Hepatocyte (in vitro differentiated cells): ENCODE results near the gene TEX11. TPM values are rescaled to one million over a fixed set of nuclear protein-coding genes. Genes with fewer than 3 reads are reported as not detected.

Experiments
- DNase-seq: peaks from one replicate; pipeline ENCODE4 v3.0.0-alpha.2; 2016; ENCODE audit warnings: low spot score
- H2AFZ ChIP-seq: fragments of 200-600 bp; sonication (generic); 2 replicates; pipeline ENCODE4 v1.6.0; 2016; ENCODE audit warnings: antibody characterized with exemption, mild to moderate bottlenecking
- H3K27ac ChIP-seq: fragments of 200-600 bp; sonication (generic); 2 replicates; pipeline ENCODE4 v1.5.1; 2016; ENCODE audit warnings: mild to moderate bottlenecking
- H3K27me3 ChIP-seq: fragments of 200-600 bp; sonication (generic); 2 replicates; pipeline ENCODE4 v1.6.1; 2016
- H3K36me3 ChIP-seq: fragments of 200-600 bp; sonication (generic); replicated peaks from 2 replicates; pipeline ENCODE4 v1.5.1; 2016; ENCODE audit warnings: low read depth; ENCODE audit not compliant: insufficient read depth
- H3K4me1 ChIP-seq: fragments of 200-600 bp; sonication (generic); 2 replicates; pipeline ENCODE4 v1.5.1; 2016; ENCODE audit warnings: mild to moderate bottlenecking, moderate library complexity; ENCODE audit not compliant: insufficient read depth
- H3K4me2 ChIP-seq: fragments of 200-600 bp; sonication (generic); 2 replicates; pipeline ENCODE4 v1.6.0; 2016
- H3K4me3 ChIP-seq: fragments of 200-600 bp; sonication (generic); 2 replicates; pipeline ENCODE4 v1.5.1; 2016; ENCODE audit warnings: mild to moderate bottlenecking
- H3K79me2 ChIP-seq: fragments of 200-600 bp; sonication (generic); 2 replicates; pipeline ENCODE4 v1.6.0; 2017; ENCODE audit warnings: mild to moderate bottlenecking
- H3K9me2 ChIP-seq: fragments of 200-600 bp; sonication (generic); replicated peaks from 2 replicates; pipeline ENCODE4 v1.6.0; 2017; ENCODE audit warnings: mild to moderate bottlenecking; ENCODE audit not compliant: insufficient read depth
- H3K9me3 ChIP-seq: fragments of 200-600 bp; sonication (generic); 2 replicates; pipeline ENCODE4 v1.5.1; 2016; ENCODE audit warnings: low read depth, mild to moderate bottlenecking
- H4K20me1 ChIP-seq: fragments of 200-600 bp; sonication (generic); 2 replicates; pipeline ENCODE4 v1.6.0; 2016; ENCODE audit warnings: mild to moderate bottlenecking; ENCODE audit not compliant: insufficient read depth, poor library complexity, severe bottlenecking
- CTCF ChIP-seq: fragments of 200-600 bp; sonication (generic); IDR thresholded peaks from 2 replicates; pipeline ENCODE4 v1.5.1; 2016; ENCODE audit warnings: antibody characterized with exemption, mild to moderate bottlenecking; ENCODE audit not compliant: poor library complexity
- EZH2 ChIP-seq: fragments of 200-600 bp; sonication (generic); IDR thresholded peaks from 2 replicates; pipeline ENCODE4 v1.6.1; 2016; ENCODE audit warnings: antibody characterized with exemption, mild to moderate bottlenecking, borderline replicate concordance
- EZH2phosphoT487 ChIP-seq: fragments of 200-600 bp; sonication (generic); IDR thresholded peaks from one replicate; pipeline ENCODE4 v1.6.1; 2018; ENCODE audit warnings: antibody characterized with exemption, mild to moderate bottlenecking, low read depth, moderate library complexity; ENCODE audit not compliant: unreplicated experiment, severe bottlenecking
- WGBS: methylation state at CpG from one replicate; pipeline ENCODE4 v1.1.6; 2016; ENCODE audit warnings: low lambda C conversion rate; ENCODE audit errors: missing lambda C conversion rate; 5-methylcytosine and 5-hydroxymethylcytosine counted together
- polyA plus RNA-seq: library from polyadenylated mRNA; unstranded; fragments of >200 nt; fragmentation: Nextera tagmentation; extraction: Ambion mirVana; gene quantifications from 2 replicates; pipeline ENCODE4 v1.2.1, GENCODE V29; 2016
- total RNA-seq: library from RNA; depleted of rRNA; stranded (reverse); fragments of >200 nt; gene quantifications from 2 replicates; pipeline ENCODE4 v1.2.3, GENCODE V29; 2014

TEX11 gene
- total and polyA plus RNA-seq, 2 experiments from 2014 or later, result 0.20 TPM; not detected in 1

DNA sequence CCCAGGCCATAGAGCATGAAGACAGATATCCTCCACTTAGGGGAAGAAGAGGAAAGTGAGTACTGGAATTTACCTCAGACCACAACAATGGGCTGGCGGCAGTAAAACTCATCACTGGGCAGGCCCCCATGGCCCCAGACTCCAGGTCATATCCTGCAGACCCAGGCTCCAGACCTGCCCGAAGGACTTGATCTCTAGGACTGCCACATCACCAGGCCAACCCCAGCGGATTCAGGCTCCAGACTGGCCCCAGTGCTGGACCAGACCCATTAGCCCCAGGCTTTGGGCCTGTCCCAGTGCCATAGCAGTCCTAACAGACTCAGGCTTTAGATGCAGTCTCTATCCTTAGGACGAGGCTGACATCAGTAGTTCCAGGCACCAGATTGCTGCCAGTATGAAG is 273.3 kb downstream of the TEX11 start:
- no peak for TF ChIP-seq EZH2
- TF ChIP-seq CTCF, result no peak
- no peak for TF ChIP-seq EZH2phosphoT487
- H3K27me3 ChIP-seq, result no peaks in the 10 kb centered on the region
- H3K4me2 ChIP-seq, result no peak overlapping the region
- H3K27ac ChIP-seq, result no peak overlapping the region
- H3K9me3 ChIP-seq, result no peaks in the 10 kb centered on the region
- DNase-seq, result no peak
- H3K4me1 ChIP-seq, result no peaks in the 10 kb centered on the region
- 70% methylated on average over 4 of the region's 4 CpGs for WGBS
- H4K20me1 ChIP-seq, result no peaks in the 10 kb centered on the region
- H3K4me3 ChIP-seq, result no peak overlapping the region
- H3K9me2 ChIP-seq, result no peaks in the 10 kb centered on the region
- no peaks in the 10 kb centered on the region for H3K36me3 ChIP-seq
- H2AFZ ChIP-seq, result no peak overlapping the region
- no peaks in the 10 kb centered on the region for H3K79me2 ChIP-seq

DNA sequence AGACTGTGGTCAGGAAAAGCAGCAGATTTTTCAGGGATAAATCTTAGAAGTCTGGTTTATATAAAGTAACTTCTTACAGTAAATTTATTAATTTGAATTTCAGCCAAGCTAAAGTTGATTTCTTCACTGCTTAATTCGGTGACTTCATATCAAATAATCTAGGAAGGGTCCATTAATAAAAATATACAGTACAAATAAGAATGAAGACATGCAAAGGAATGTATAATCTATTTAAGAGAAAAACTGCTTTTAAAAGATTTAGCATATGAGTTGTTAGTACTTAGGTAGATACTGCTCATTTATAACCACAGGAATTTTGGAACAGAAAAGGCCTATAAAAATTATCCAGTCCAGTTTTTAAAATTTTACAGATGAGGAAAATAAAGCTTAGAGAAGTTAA is 286.8 kb downstream of the TEX11 start:
- Histone ChIP-seq H4K20me1 (no peaks in the 10 kb centered on the region), H3K9me3 (no peaks in the 10 kb centered on the region), H3K4me2 (no peak overlapping the region), H3K9me2 (no peaks in the 10 kb centered on the region), H3K4me1 (no peaks in the 10 kb centered on the region), H3K4me3 (no peak overlapping the region), H2AFZ (no peak overlapping the region), H3K27me3 (no peaks in the 10 kb centered on the region), H3K79me2 (no peaks in the 10 kb centered on the region), H3K27ac (no peak overlapping the region), H3K36me3 (no peaks in the 10 kb centered on the region)
- no peak for TF ChIP-seq EZH2
- no peak for TF ChIP-seq EZH2phosphoT487
- TF ChIP-seq CTCF, result no peak
- no peak for DNase-seq
- 70% methylated on average over 1 of the region's 1 CpG for WGBS

DNA sequence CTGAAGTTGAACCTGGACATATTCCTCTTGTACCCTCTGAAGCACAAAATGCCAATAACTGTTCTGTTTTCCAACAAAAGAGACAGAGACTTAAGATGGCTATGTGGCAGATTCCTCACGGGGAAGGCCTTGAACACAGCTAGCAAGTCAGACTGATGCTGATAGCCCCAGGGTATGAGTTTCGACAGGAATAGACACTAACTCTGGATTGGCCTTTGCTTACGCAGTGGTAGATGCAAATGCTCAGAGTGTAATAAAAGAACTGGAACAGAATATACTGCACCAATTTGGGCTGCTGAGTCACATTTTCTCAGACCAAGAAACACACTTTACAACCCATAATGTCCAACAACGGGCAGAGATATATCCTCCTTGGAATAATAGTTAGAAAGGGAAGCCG is 290.0 kb downstream of the TEX11 start:
- 81% methylated on average over 5 of the region's 5 CpGs for WGBS
- no peak overlapping the region for H3K27ac ChIP-seq
- H2AFZ ChIP-seq, result no peak overlapping the region
- no peak overlapping the region for H3K4me3 ChIP-seq
- H3K4me1 ChIP-seq, result no peaks in the 10 kb centered on the region
- H3K4me2 ChIP-seq, result no peak overlapping the region
- TF ChIP-seq EZH2phosphoT487 (no peak), EZH2 (no peak), CTCF (no peak)
- DNase-seq, result no peak
- no peaks in the 10 kb centered on the region for H3K79me2 ChIP-seq
- no peaks in the 10 kb centered on the region for H3K36me3 ChIP-seq
- no peaks in the 10 kb centered on the region for H3K27me3 ChIP-seq
- no peaks in the 10 kb centered on the region for H3K9me3 ChIP-seq
- H4K20me1 ChIP-seq, result no peaks in the 10 kb centered on the region
- no peaks in the 10 kb centered on the region for H3K9me2 ChIP-seq

GRCh38 chrX:70613295-70613694 is 295.2 kb downstream of the TEX11 start:
- H3K36me3 ChIP-seq, result no peaks in the 10 kb centered on the region
- H3K4me1 ChIP-seq, result no peaks in the 10 kb centered on the region
- H3K4me2 ChIP-seq, result no peak overlapping the region
- 74% methylated on average over 5 of the region's 5 CpGs for WGBS
- no peaks in the 10 kb centered on the region for H4K20me1 ChIP-seq
- H3K9me3 ChIP-seq, result no peaks in the 10 kb centered on the region
- no peaks in the 10 kb centered on the region for H3K9me2 ChIP-seq
- TF ChIP-seq EZH2phosphoT487 (no peak), EZH2 (no peak), CTCF (no peak)
- H3K27ac ChIP-seq, result no peak overlapping the region
- H2AFZ ChIP-seq, result no peak overlapping the region
- H3K27me3 ChIP-seq, result no peaks in the 10 kb centered on the region
- H3K79me2 ChIP-seq, result no peaks in the 10 kb centered on the region
- DNase-seq, result peak; percentile 7
- no peak overlapping the region for H3K4me3 ChIP-seq
